Endothelial cell of umbilical vein (primary cell): ENCODE data around the gene LRP5. TPM values are rescaled to one million over a fixed set of nuclear protein-coding genes. Genes with fewer than 3 reads are reported as not detected.

Experiments used
- BruUV-seq: library from RNA; stranded (reverse); fragments of 400-500 nt; replicated peaks from 2 replicates; lab custom pipeline; 2021; lab: Mats Ljungman, UMichigan
- CTCF ChIA-PET: fragments of 300-600, 350-600 bp; sonication (Branson Sonifier 250); formaldehyde crosslinking; loops from one replicate; lab custom pipeline; 2021; ENCODE audit warnings: antibody characterized with exemption, inconsistent platforms; lab: Charles Lee
- POLR2A ChIA-PET: fragments of 300-600, 350-600 bp; sonication (Branson Sonifier 250); formaldehyde crosslinking; loops from one replicate; lab custom pipeline; 2021; ENCODE audit warnings: antibody characterized with exemption, inconsistent platforms; lab: Charles Lee
- DNase-seq: peaks from one replicate; pipeline ENCODE4 v3.0.0-alpha.2; 2011; ENCODE audit warnings: low read depth, low spot score
- FAIRE-seq: peaks from 2 replicates; lab custom pipeline; 2011; peaks lifted over from hg19 to GRCh38; lab: Jason Lieb, UNC
- H2AFZ ChIP-seq: 2 replicates; pipeline ENCODE4 v1.6.0; 2012; ENCODE audit warnings: low read depth, low read length, control low read depth, inconsistent platforms
- H3K27ac ChIP-seq: 2 replicates; pipeline ENCODE4 v1.5.1; 2011; ENCODE audit warnings: low read depth, mild to moderate bottlenecking, control low read depth, low read length, moderate library complexity; ENCODE audit not compliant: insufficient read depth
- H3K27me3 ChIP-seq, 2 experiments: 2 replicates each; pipeline versions ENCODE4 v1.6.0 to v1.6.1; 2011; ENCODE audit warnings: low read length in 2 of 2, mixed read lengths in 1 of 2; ENCODE audit not compliant: control insufficient read depth in 2 of 2, insufficient read depth in 2 of 2
- H3K36me3 ChIP-seq, 2 experiments: 2 replicates in 1 of 2; 3 replicates in 1 of 2; pipeline ENCODE4 v1.5.1; 2011; ENCODE audit warnings: low read length in 2 of 2, mild to moderate bottlenecking in 1 of 2, moderate library complexity in 1 of 2; ENCODE audit not compliant: control insufficient read depth in 2 of 2, insufficient read depth in 2 of 2; ENCODE audit errors: extremely low read depth in 1 of 2
- H3K4me1 ChIP-seq: 3 replicates; pipeline ENCODE4 v1.5.1; 2011; ENCODE audit warnings: mild to moderate bottlenecking, low read length; ENCODE audit not compliant: control insufficient read depth, insufficient read depth; ENCODE audit errors: extremely low read depth
- H3K4me2 ChIP-seq: 2 replicates; pipeline ENCODE4 v1.6.1; 2011; ENCODE audit warnings: low read length, control low read depth, mixed read lengths; ENCODE audit not compliant: insufficient read depth
- H3K4me3 ChIP-seq, 3 experiments: fragments of 200-600 bp in 1 of 3; sonication (generic), shearing (Covaris generic) in 1 of 3; replicated peaks in 1 of 3; 2 replicates each; pipeline ENCODE4 v1.5.1; 2011 to 2016; ENCODE audit warnings: control low read depth in 3 of 3, low read length in 3 of 3, mild to moderate bottlenecking in 2 of 3, inconsistent platforms in 1 of 3, low read depth in 1 of 3, moderate library complexity in 1 of 3; ENCODE audit not compliant: insufficient read depth in 1 of 3
- H3K79me2 ChIP-seq: 2 replicates; pipeline ENCODE4 v1.6.0; 2012; ENCODE audit warnings: low read length, inconsistent platforms; ENCODE audit not compliant: control insufficient read depth, insufficient read depth
- H3K9ac ChIP-seq: replicated peaks from 2 replicates; pipeline ENCODE3; 2011; ENCODE audit warnings: low read length, control low read depth; ENCODE audit not compliant: insufficient read depth; ENCODE audit errors: extremely low read depth
- H3K9me1 ChIP-seq: replicated peaks from 3 replicates; pipeline ENCODE4 v1.6.0; 2011; ENCODE audit warnings: mild to moderate bottlenecking, low read length; ENCODE audit not compliant: control insufficient read depth, insufficient read depth; ENCODE audit errors: extremely low read depth
- H3K9me3 ChIP-seq: replicated peaks from 2 replicates; pipeline ENCODE4 v1.5.1; 2012; ENCODE audit warnings: low read length, inconsistent platforms; ENCODE audit not compliant: control insufficient read depth, insufficient read depth
- H4K20me1 ChIP-seq: replicated peaks from 2 replicates; pipeline ENCODE3; 2011; ENCODE audit warnings: mild to moderate bottlenecking, low read length; ENCODE audit not compliant: control insufficient read depth, insufficient read depth; ENCODE audit errors: extremely low read depth
- EZH2 ChIP-seq: IDR thresholded peaks from 2 replicates; pipeline ENCODE4 v1.6.1; 2012; ENCODE audit warnings: borderline replicate concordance, low read depth, mild to moderate bottlenecking, moderate library complexity, low read length, inconsistent platforms; ENCODE audit not compliant: severe bottlenecking
- FOS ChIP-seq: IDR thresholded peaks from 2 replicates; pipeline ENCODE4 v1.6.1; 2011; ENCODE audit warnings: mild to moderate bottlenecking, low read length, moderate library complexity, borderline replicate concordance; ENCODE audit not compliant: insufficient read depth
- GATA2 ChIP-seq: IDR thresholded peaks from 2 replicates; pipeline ENCODE4 v1.7.0; 2011; ENCODE audit warnings: low read depth, mild to moderate bottlenecking, moderate library complexity, mixed read lengths, low read length; ENCODE audit not compliant: insufficient read length, insufficient read depth
- JUN ChIP-seq: IDR thresholded peaks from 2 replicates; pipeline ENCODE4 v1.6.1; 2011; ENCODE audit warnings: borderline replicate concordance, low read depth; ENCODE audit not compliant: insufficient read length, insufficient read depth
- MYC ChIP-seq: IDR thresholded peaks from one replicate; pipeline ENCODE4 v1.6.1; 2011; ENCODE audit warnings: mild to moderate bottlenecking, low read depth, low read length
- POLR2A ChIP-seq: IDR thresholded peaks from 2 replicates; pipeline ENCODE4 v1.6.1; 2012; ENCODE audit warnings: low read depth, mild to moderate bottlenecking, control low read depth, low read length
- POLR2AphosphoS5 ChIP-seq: IDR thresholded peaks from 2 replicates; pipeline ENCODE4 v1.6.1; 2012; ENCODE audit warnings: low read depth, mild to moderate bottlenecking, control low read depth, low read length, moderate library complexity; ENCODE audit not compliant: insufficient read depth
- dilution Hi-C: fragments of 300-500 bp; cut with MboI; formaldehyde crosslinking; loops from one replicate; pipeline ENCODE4 v1.15.0; 2019; ENCODE audit warnings: low sequenced_read_pairs; ENCODE audit not compliant: extremely low pct_ligation_motif_present
- intact Hi-C: fragments of 100-400 bp; cut with micrococcal nuclease; formaldehyde crosslinking; loops from one replicate; pipeline ENCODE4 v1.10.0; 2022
- polyA plus RNA-seq, 4 experiments: library from polyadenylated mRNA; depleted of rRNA in 3 of 4; stranded (reverse) in 3 of 4; unstranded in 1 of 4; fragments of >200 nt; gene quantifications; 2 replicates each; pipeline versions ENCODE4 v1.2.1 to v1.2.3, GENCODE V29; 2011 to 2012; ENCODE audit warnings: missing spikeins in 1 of 4
- total RNA-seq: library from RNA; stranded (reverse); gene quantifications from 2 replicates; pipeline ENCODE4 v1.2.3, GENCODE V29; 2021
- TF ChIP-seq, protein P1 (sequence below), 2 donors: IDR thresholded peaks; 1 replicate in 1 of 2; 2 replicates in 1 of 2; pipeline ENCODE4 v1.5.1; 2011; ENCODE audit warnings: low read length in 2 of 2, mild to moderate bottlenecking in 2 of 2, moderate library complexity in 2 of 2, control low read depth in 1 of 2, inconsistent platforms in 1 of 2, low read depth in 1 of 2; ENCODE audit not compliant: insufficient read depth in 1 of 2; ENCODE audit errors: extremely low read depth in 1 of 2
- TF ChIP-seq, protein P2 (sequence below): IDR thresholded peaks from 2 replicates; pipeline ENCODE4 v1.6.1; 2011; ENCODE audit not compliant: insufficient read depth, insufficient read length

LRP5 gene
- total and polyA plus RNA-seq, 2 donors (not counting 3 experiments of a cell fraction or from before 2014, with no cell fraction given), result 35.1 to 51.8 TPM

DNA sequence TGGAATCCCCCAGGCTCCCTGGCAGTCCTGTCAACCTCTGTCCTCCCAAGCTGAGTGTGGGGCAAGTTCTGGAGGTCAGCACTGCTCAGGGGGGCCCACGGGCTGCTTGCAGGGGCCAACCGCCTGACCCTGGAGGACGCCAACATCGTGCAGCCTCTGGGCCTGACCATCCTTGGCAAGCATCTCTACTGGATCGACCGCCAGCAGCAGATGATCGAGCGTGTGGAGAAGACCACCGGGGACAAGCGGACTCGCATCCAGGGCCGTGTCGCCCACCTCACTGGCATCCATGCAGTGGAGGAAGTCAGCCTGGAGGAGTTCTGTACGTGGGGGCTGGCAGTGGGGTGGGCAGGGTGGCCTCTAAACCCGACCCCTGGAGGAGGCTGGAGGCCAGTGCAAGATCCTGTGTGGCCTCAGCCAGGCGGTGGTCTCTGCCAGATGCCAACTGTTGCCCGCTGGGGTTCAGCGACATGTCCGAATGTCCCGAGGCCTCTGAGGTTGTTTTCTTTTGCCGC lies 113.5 kb downstream of the LRP5 start:
- FAIRE-seq, result no peak
- POLR2A ChIA-PET, result no interaction called here
- no peaks in the 10 kb centered on the region for H4K20me1 ChIP-seq
- H3K27me3 ChIP-seq, result no peaks in the 10 kb centered on the region
- peaks cover 9% of the 10 kb centered on the region for H3K9me3 ChIP-seq
- intact Hi-C loops (no loop called here), dilution Hi-C loops (no loop called here)
- no peaks in the 10 kb centered on the region for H3K79me2 ChIP-seq
- no TSS peak for BruUV-seq
- no peaks in the 10 kb centered on the region for H3K9me1 ChIP-seq
- H3K4me2 ChIP-seq, result no peak overlapping the region
- H3K9ac ChIP-seq, result no peak overlapping the region
- TF ChIP-seq FOS (no peak), EZH2 (no peak), JUN (no peak), GATA2 (no peak), POLR2A (no peak), MYC (no peak), POLR2AphosphoS5 (no peak)
- TF ChIP-seq, protein P1, sequence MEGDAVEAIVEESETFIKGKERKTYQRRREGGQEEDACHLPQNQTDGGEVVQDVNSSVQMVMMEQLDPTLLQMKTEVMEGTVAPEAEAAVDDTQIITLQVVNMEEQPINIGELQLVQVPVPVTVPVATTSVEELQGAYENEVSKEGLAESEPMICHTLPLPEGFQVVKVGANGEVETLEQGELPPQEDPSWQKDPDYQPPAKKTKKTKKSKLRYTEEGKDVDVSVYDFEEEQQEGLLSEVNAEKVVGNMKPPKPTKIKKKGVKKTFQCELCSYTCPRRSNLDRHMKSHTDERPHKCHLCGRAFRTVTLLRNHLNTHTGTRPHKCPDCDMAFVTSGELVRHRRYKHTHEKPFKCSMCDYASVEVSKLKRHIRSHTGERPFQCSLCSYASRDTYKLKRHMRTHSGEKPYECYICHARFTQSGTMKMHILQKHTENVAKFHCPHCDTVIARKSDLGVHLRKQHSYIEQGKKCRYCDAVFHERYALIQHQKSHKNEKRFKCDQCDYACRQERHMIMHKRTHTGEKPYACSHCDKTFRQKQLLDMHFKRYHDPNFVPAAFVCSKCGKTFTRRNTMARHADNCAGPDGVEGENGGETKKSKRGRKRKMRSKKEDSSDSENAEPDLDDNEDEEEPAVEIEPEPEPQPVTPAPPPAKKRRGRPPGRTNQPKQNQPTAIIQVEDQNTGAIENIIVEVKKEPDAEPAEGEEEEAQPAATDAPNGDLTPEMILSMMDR (IDR thresholded peaks at IDR 0.05; ENCODE audit: extremely low read depth in 1 of 2, insufficient read depth in 1 of 2, low read depth in 1 of 2, low read length in 2 of 2), result no peak
- TF ChIP-seq, protein P2, sequence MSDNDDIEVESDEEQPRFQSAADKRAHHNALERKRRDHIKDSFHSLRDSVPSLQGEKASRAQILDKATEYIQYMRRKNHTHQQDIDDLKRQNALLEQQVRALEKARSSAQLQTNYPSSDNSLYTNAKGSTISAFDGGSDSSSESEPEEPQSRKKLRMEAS, result no peak
- no peak overlapping the region for H2AFZ ChIP-seq
- no peak overlapping the region for H3K27ac ChIP-seq
- CTCF ChIA-PET, result no interaction called here
- no peak for DNase-seq
- H3K4me3 ChIP-seq, result no peak overlapping the region
- no peaks in the 10 kb centered on the region for H3K4me1 ChIP-seq
- peaks cover 3 to 45% of the 10 kb centered on the region in 2 experiments for H3K36me3 ChIP-seq
